Mammary epithelial cell (primary cell): ENCODE data around the gene UHMK1.

Experiments used
- EZH2 ChIP-seq: IDR thresholded peaks from 2 replicates; pipeline ENCODE4 v1.6.1; 2012; ENCODE audit warnings: low read length, inconsistent platforms, borderline replicate concordance
- TF ChIP-seq, protein P1 (sequence below), 2 donors: IDR thresholded peaks in 1 of 2; conservative IDR thresholded peaks in 1 of 2; 2 replicates each; pipeline ENCODE4 v1.5.1; 2011 to 2012; ENCODE audit warnings: inconsistent platforms in 2 of 2, low read length in 2 of 2, mild to moderate bottlenecking in 2 of 2, control low read depth in 1 of 2, low read depth in 1 of 2; ENCODE audit not compliant: insufficient read depth in 1 of 2; ENCODE audit errors: extremely low read depth in 1 of 2

DNA sequence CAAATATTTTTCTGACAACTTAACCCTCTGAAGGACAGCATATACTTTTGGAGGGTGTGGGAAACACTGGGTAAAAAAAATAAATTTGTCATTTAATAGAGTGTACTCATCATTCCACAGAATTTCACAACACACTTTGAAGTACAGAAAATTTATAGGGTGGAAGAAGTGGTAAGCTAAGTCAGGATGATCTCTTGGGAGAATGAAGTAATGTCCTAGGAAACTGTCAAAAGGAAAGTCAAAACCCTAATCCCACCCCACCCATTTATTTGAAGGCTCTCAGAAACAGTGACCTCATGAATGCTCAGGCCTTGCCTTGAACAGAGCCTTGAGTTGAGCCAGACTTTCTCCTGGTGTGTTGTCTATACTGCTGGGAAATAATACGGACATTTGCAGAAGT lies 56.6 kb downstream of the UHMK1 start:
- TF ChIP-seq, protein P1, sequence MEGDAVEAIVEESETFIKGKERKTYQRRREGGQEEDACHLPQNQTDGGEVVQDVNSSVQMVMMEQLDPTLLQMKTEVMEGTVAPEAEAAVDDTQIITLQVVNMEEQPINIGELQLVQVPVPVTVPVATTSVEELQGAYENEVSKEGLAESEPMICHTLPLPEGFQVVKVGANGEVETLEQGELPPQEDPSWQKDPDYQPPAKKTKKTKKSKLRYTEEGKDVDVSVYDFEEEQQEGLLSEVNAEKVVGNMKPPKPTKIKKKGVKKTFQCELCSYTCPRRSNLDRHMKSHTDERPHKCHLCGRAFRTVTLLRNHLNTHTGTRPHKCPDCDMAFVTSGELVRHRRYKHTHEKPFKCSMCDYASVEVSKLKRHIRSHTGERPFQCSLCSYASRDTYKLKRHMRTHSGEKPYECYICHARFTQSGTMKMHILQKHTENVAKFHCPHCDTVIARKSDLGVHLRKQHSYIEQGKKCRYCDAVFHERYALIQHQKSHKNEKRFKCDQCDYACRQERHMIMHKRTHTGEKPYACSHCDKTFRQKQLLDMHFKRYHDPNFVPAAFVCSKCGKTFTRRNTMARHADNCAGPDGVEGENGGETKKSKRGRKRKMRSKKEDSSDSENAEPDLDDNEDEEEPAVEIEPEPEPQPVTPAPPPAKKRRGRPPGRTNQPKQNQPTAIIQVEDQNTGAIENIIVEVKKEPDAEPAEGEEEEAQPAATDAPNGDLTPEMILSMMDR (conservative IDR thresholded peaks at IDR 0.05 in 1 of 2, IDR thresholded peaks at IDR 0.05 in 1 of 2; ENCODE audit: extremely low read depth in 1 of 2, insufficient read depth in 1 of 2, low read depth in 1 of 2, low read length in 2 of 2): no peak
- TF ChIP-seq EZH2: no peak
